Stomach (tissue), 4 donors: Measurements from ENCODE around the gene ZNF628.

Experiments used
- POLR2A ChIP-seq, 4 donors: fragments of 450-650 bp; IDR thresholded peaks; one replicate each; pipeline ENCODE4 v1.6.1; 2016; ENCODE audit warnings: antibody characterized with exemption in 4 of 4, control low read depth in 2 of 4, mild to moderate bottlenecking in 1 of 4, moderate library complexity in 1 of 4
- POLR2AphosphoS5 ChIP-seq, 3 donors: sonication (generic); formaldehyde crosslinking; IDR thresholded peaks; one replicate each; pipeline ENCODE4 v1.6.1; 2016; ENCODE audit warnings: antibody characterized with exemption in 3 of 3
- TF ChIP-seq, protein P1 (sequence below), 7 experiments: fragments of 450-650 bp in 4 of 7; fragments of 200-600 bp in 3 of 7; sonication (generic) in 3 of 7; IDR thresholded peaks; one replicate each; pipeline ENCODE4 v1.5.1; 2016 to 2019; ENCODE audit warnings: antibody characterized with exemption in 7 of 7, control low read depth in 2 of 7, mild to moderate bottlenecking in 1 of 7

DNA sequence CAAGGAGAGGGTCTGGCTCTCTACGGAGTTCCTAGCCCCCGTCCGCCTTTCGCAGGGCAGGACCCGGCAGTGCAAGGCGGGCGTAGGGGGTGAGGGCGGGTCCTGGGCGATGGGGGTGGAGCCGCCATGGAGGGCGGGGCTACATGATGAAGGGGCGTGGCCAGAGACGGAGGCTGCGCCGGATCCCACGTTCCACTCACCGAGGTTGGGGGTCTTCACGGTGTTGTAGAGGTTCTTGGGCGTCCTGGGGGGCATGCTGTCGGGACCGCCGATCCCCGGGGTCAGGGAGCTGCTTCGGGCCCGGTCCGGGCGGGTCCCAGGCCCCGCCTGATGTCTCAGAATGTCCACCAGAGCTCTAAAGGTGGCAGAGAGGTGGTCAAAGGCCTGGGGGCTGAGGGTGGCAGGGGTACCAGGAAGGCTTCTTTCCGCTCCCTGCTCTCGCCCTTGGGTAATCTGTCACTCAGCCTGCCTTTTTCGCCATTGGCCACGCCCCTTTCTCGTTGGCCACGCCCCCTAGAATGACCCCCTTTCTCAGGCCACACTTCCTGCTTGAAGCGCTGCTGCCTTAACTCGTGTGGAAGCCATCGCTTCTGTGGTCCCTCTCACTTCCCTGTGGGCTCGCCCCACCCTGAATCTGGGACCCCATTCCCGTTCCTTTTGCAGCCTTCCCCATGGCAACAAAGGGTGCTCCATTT is 35.9 kb upstream of the ZNF628 start:
- TF ChIP-seq, protein P1, sequence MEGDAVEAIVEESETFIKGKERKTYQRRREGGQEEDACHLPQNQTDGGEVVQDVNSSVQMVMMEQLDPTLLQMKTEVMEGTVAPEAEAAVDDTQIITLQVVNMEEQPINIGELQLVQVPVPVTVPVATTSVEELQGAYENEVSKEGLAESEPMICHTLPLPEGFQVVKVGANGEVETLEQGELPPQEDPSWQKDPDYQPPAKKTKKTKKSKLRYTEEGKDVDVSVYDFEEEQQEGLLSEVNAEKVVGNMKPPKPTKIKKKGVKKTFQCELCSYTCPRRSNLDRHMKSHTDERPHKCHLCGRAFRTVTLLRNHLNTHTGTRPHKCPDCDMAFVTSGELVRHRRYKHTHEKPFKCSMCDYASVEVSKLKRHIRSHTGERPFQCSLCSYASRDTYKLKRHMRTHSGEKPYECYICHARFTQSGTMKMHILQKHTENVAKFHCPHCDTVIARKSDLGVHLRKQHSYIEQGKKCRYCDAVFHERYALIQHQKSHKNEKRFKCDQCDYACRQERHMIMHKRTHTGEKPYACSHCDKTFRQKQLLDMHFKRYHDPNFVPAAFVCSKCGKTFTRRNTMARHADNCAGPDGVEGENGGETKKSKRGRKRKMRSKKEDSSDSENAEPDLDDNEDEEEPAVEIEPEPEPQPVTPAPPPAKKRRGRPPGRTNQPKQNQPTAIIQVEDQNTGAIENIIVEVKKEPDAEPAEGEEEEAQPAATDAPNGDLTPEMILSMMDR (IDR thresholded peaks at IDR 0.05): no peak
- no peak for TF ChIP-seq POLR2A (IDR thresholded peaks at IDR 0.05)
- no peak for TF ChIP-seq POLR2AphosphoS5 (IDR thresholded peaks at IDR 0.05)
